Thyroid gland (tissue), 4 donors: Measurements from ENCODE around the gene P2RY2. TPM values are rescaled to one million over a fixed set of nuclear protein-coding genes. Genes with fewer than 3 reads are reported as not detected.
A peak's percentile ranks its signal among the peaks of the same experiment; 100 is the strongest.
"Not testable (repeated sequence)": the region's sequence is repeated elsewhere in the genome, so short reads cannot be mapped to it uniquely, and the experiment has no call there.

ENCODE experiments used
- DNase-seq, 2 donors: peaks; one replicate each; pipeline ENCODE4 v3.0.0-alpha.2; 2019
- H3K27ac ChIP-seq, 3 donors: fragments of 200-600 bp; sonication (generic); 1 replicate in 2 of 3; 2 replicates in 1 of 3; pipeline ENCODE4 v1.5.1; 2016 to 2019; ENCODE audit warnings: mild to moderate bottlenecking in 1 of 3, moderate library complexity in 1 of 3
- H3K27me3 ChIP-seq: fragments of 200-600 bp; sonication (generic); one replicate; pipeline ENCODE4 v1.5.1; 2019
- H3K36me3 ChIP-seq, 2 donors: fragments of 200-600 bp; sonication (generic); one replicate each; pipeline ENCODE4 v1.5.1; 2016 to 2019
- H3K4me1 ChIP-seq, 2 donors: fragments of 200-600 bp; sonication (generic); one replicate each; pipeline ENCODE4 v1.5.1; 2017 to 2019
- H3K4me3 ChIP-seq, 3 donors: fragments of 200-600 bp; sonication (generic); replicated peaks in 1 of 3; 1 replicate in 2 of 3; 2 replicates in 1 of 3; pipeline ENCODE4 v1.5.1; 2016; ENCODE audit warnings: mild to moderate bottlenecking in 1 of 3
- H3K9me3 ChIP-seq: fragments of 200-600 bp; sonication (generic); one replicate; pipeline ENCODE4 v1.5.1; 2017
- CTCF ChIP-seq, 6 experiments: fragments of 200-600 bp in 3 of 6; fragments of 450-650 bp in 3 of 6; sonication (generic) in 3 of 6; IDR thresholded peaks; one replicate each; pipeline ENCODE4 v1.5.1; 2016 to 2019; ENCODE audit warnings: antibody characterized with exemption in 6 of 6, mild to moderate bottlenecking in 2 of 6, inconsistent platforms in 1 of 6, moderate library complexity in 1 of 6
- POLR2A ChIP-seq, 2 donors: fragments of 450-650 bp; IDR thresholded peaks; one replicate each; pipeline ENCODE4 v1.6.1; 2017; ENCODE audit warnings: antibody characterized with exemption in 2 of 2, mild to moderate bottlenecking in 2 of 2, moderate library complexity in 1 of 2
- WGBS, 2 donors: methylation state at CpG; one replicate each; pipeline ENCODE4 v1.1.5; 2017; 5-methylcytosine and 5-hydroxymethylcytosine counted together
- intact Hi-C: fragments of 100-400 bp; cut with DNase I; formaldehyde crosslinking; loops from one replicate; pipeline ENCODE4 v1.15.1; 2023
- total RNA-seq, 4 donors: library from RNA; depleted of rRNA; stranded (reverse); fragments of >200 nt; gene quantifications; one replicate each; pipeline ENCODE4 v1.2.3, GENCODE V29; 2016

The P2RY2 gene
- total RNA-seq, 4 donors from 2014 or later: 29.3 to 38.1 (median 37.7) TPM

- intact Hi-C loops: no loop called here
- no peak for DNase-seq
- Histone ChIP-seq H3K4me3 (no peak overlapping the region), H3K4me1 (peaks cover 53 to 54% of the 10 kb centered on the region in 2 donors), H3K9me3 (no peaks in the 10 kb centered on the region), H3K27ac (peak overlapping the region in 1 of 3 donors; percentile 62), H3K36me3 (no peaks in the 10 kb centered on the region), H3K27me3 (no peaks in the 10 kb centered on the region)
- 82 to 93% methylated on average over 3 of the region's 3 CpGs for WGBS, 2 donors
- TF ChIP-seq CTCF (IDR thresholded peaks at IDR 0.05) (no peak), POLR2A (IDR thresholded peaks at IDR 0.05) (no peak)
Measured at GRCh38 chr11:73194034-73194507, 24.0 kb upstream of the P2RY2 start.

GRCh38 chr11:73194593-73194992 lies 23.5 kb upstream of the P2RY2 start:
- TF ChIP-seq POLR2A (IDR thresholded peaks at IDR 0.05): no peak
- no peaks in the 10 kb centered on the region for H3K36me3 ChIP-seq
- no peaks in the 10 kb centered on the region for H3K27me3 ChIP-seq
- H3K27ac ChIP-seq: peak overlapping the region in 2 of 3 donors; percentile 62 to 92
- H3K4me3 ChIP-seq: no peak overlapping the region
- no peaks in the 10 kb centered on the region for H3K9me3 ChIP-seq
- peaks cover 58 to 59% of the 10 kb centered on the region in 2 donors for H3K4me1 ChIP-seq
- intact Hi-C loops: no loop called here
- DNase-seq: peak; percentile 89 to 91
- WGBS, 2 donors: 34 to 44% methylated on average over 8 of the region's 8 CpGs

GRCh38 chr11:73195191-73196007 lies 22.7 kb upstream of the P2RY2 start:
- H3K27me3 ChIP-seq: no peaks in the 10 kb centered on the region
- TF ChIP-seq CTCF (IDR thresholded peaks at IDR 0.05) (peak in 1 of 6 experiments; percentile 20), POLR2A (IDR thresholded peaks at IDR 0.05) (no peak)
- no peaks in the 10 kb centered on the region for H3K36me3 ChIP-seq
- peaks cover 65 to 66% of the 10 kb centered on the region in 2 donors for H3K4me1 ChIP-seq
- no peak overlapping the region for H3K4me3 ChIP-seq
- WGBS, 2 donors: 91 to 93% methylated on average over 3 of the region's 3 CpGs
- no peaks in the 10 kb centered on the region for H3K9me3 ChIP-seq
- intact Hi-C loops: no loop called here
- no peak for DNase-seq
- H3K27ac ChIP-seq: peak overlapping the region; percentile 42 to 92 (median 62)

- 48 to 54% methylated on average over 6 of the region's 6 CpGs for WGBS, 2 donors
- Histone ChIP-seq H3K27me3 (no peaks in the 10 kb centered on the region), H3K4me1 (peaks cover 74 to 75% of the 10 kb centered on the region in 2 donors), H3K36me3 (no peaks in the 10 kb centered on the region), H3K27ac (peak overlapping the region; percentile 51 to 93 (median 92)), H3K9me3 (no peaks in the 10 kb centered on the region), H3K4me3 (no peak overlapping the region)
- DNase-seq: peak; percentile 59 to 60
- TF ChIP-seq POLR2A (IDR thresholded peaks at IDR 0.05): peak in 1 of 2 donors; percentile 27
- TF ChIP-seq CTCF (IDR thresholded peaks at IDR 0.05): no peak
- intact Hi-C loops: no loop called here
Measured at GRCh38 chr11:73196576-73196975, 21.5 kb upstream of the P2RY2 start.

- Histone ChIP-seq H3K36me3 (no peaks in the 10 kb centered on the region), H3K27me3 (no peaks in the 10 kb centered on the region), H3K9me3 (no peaks in the 10 kb centered on the region), H3K4me1 (peaks cover 81 to 82% of the 10 kb centered on the region in 2 donors), H3K27ac (peak overlapping the region; percentile 92 to 97 (median 93)), H3K4me3 (no peak overlapping the region)
- no peak for TF ChIP-seq POLR2A (IDR thresholded peaks at IDR 0.05)
- no peak for TF ChIP-seq CTCF (IDR thresholded peaks at IDR 0.05)
- no peak for DNase-seq
- WGBS, 2 donors: 89 to 96% methylated on average over 4 of the region's 4 CpGs
- intact Hi-C loops: no loop called here
Measured at GRCh38 chr11:73197348-73197747, 20.7 kb upstream of the P2RY2 start.

GRCh38 chr11:73197787-73198186 lies 20.3 kb upstream of the P2RY2 start:
- H3K27me3 ChIP-seq, intact Hi-C loops, H3K9me3 ChIP-seq, H3K36me3 ChIP-seq, DNase-seq, H3K4me3 ChIP-seq: not testable (repeated sequence)
- Histone ChIP-seq H3K27ac (peak overlapping the region; percentile 92 to 97 (median 93)), H3K4me1 (peaks cover 86% of the 10 kb centered on the region in 2 donors)
- 96 to 100% methylated on average over 7 of the region's 7 CpGs for WGBS, 2 donors
